Neural cell (in vitro differentiated cells): ENCODE results near the gene FBLN5. TPM values are rescaled to one million over a fixed set of nuclear protein-coding genes. Genes with fewer than 3 reads are reported as not detected.
"Not testable (repeated sequence)": the region's sequence is repeated elsewhere in the genome, so short reads cannot be mapped to it uniquely, and the experiment has no call there.

Experiments used
- H2AFZ ChIP-seq: fragments of 200-600, 300-800 bp; sonication (generic), shearing (Covaris generic); 2 replicates; pipeline ENCODE4 v1.6.0; 2014; ENCODE audit warnings: low read depth, mild to moderate bottlenecking, antibody characterized with exemption, low read length, moderate library complexity
- H3F3A ChIP-seq: fragments of 200-600 bp; shearing (Covaris generic); 2 replicates; pipeline ENCODE4 v1.6.1; 2016; ENCODE audit warnings: mild to moderate bottlenecking, moderate library complexity, mixed read lengths, antibody characterized with exemption, low read length; ENCODE audit not compliant: insufficient read depth, poor library complexity, severe bottlenecking
- H3K27ac ChIP-seq: fragments of 200-600, 300-800 bp; sonication (generic), shearing (Covaris generic); 2 replicates; pipeline ENCODE4 v1.5.1; 2014; ENCODE audit warnings: mild to moderate bottlenecking, low read length, moderate library complexity
- H3K27me3 ChIP-seq: fragments of 300-800, 200-600 bp; sonication (generic), shearing (Covaris generic); 2 replicates; pipeline ENCODE4 v1.6.0; 2014; ENCODE audit warnings: mild to moderate bottlenecking, low read depth, low read length, moderate library complexity; ENCODE audit not compliant: insufficient read depth
- H3K36me3 ChIP-seq: fragments of 300-800, 200-600 bp; sonication (generic), shearing (Covaris generic); 2 replicates; pipeline ENCODE4 v1.5.1; 2014; ENCODE audit warnings: mild to moderate bottlenecking, antibody characterized with exemption, low read length, moderate library complexity; ENCODE audit not compliant: insufficient read depth
- H3K4me2 ChIP-seq: fragments of 300-800, 200-600 bp; sonication (generic), shearing (Covaris generic); 2 replicates; pipeline ENCODE4 v1.6.0; 2014; ENCODE audit warnings: mild to moderate bottlenecking, low read length
- H3K4me3 ChIP-seq: fragments of 300-800, 200-600 bp; sonication (generic), shearing (Covaris generic); 2 replicates; pipeline ENCODE4 v1.5.1; 2014; ENCODE audit warnings: mild to moderate bottlenecking, low read length, moderate library complexity
- H3K79me2 ChIP-seq: fragments of 200-600 bp; shearing (Covaris generic); replicated peaks from 2 replicates; pipeline ENCODE4 v1.6.0; 2014; ENCODE audit warnings: mild to moderate bottlenecking, low read length, moderate library complexity; ENCODE audit not compliant: insufficient read depth
- H3K9ac ChIP-seq: fragments of 300-800, 200-600 bp; sonication (generic), shearing (Covaris generic); 2 replicates; pipeline ENCODE4 v1.6.1; 2016; ENCODE audit warnings: mild to moderate bottlenecking, low read length, mixed read lengths
- H3K9me2 ChIP-seq: fragments of 200-600 bp; shearing (Covaris generic); 2 replicates; pipeline ENCODE4 v1.6.1; 2016; ENCODE audit warnings: mild to moderate bottlenecking, low read length, mixed read lengths; ENCODE audit not compliant: insufficient read depth
- H3K9me3 ChIP-seq: fragments of 200-600, 300-800 bp; sonication (generic), shearing (Covaris generic); 2 replicates; pipeline ENCODE4 v1.6.1; 2016; ENCODE audit warnings: mild to moderate bottlenecking, mixed run types, low read length, moderate library complexity, mixed read lengths
- H4K20me1 ChIP-seq: fragments of 200-600 bp; shearing (Covaris generic); 2 replicates; pipeline ENCODE4 v1.6.1; 2016; ENCODE audit warnings: mild to moderate bottlenecking, mixed run types; ENCODE audit not compliant: insufficient read depth
- EP300 ChIP-seq: fragments of 450-650 bp; conservative IDR thresholded peaks from 2 replicates; pipeline ENCODE4 v1.6.1; 2014; ENCODE audit warnings: antibody characterized with exemption, mild to moderate bottlenecking, moderate library complexity; ENCODE audit not compliant: poor library complexity, severe bottlenecking
- EZH2 ChIP-seq: fragments of 200-600, 300-800 bp; shearing (Covaris generic), sonication (generic); IDR thresholded peaks from 2 replicates; pipeline ENCODE4 v1.6.1; 2014; ENCODE audit warnings: antibody characterized with exemption, low read length, borderline replicate concordance, mild to moderate bottlenecking; ENCODE audit not compliant: insufficient read depth, poor library complexity, severe bottlenecking
- MXI1 ChIP-seq: fragments of 450-650 bp; conservative IDR thresholded peaks from 2 replicates; pipeline ENCODE4 v1.6.1; 2014; ENCODE audit warnings: antibody characterized with exemption, mild to moderate bottlenecking; ENCODE audit not compliant: poor library complexity, severe bottlenecking
- POLR2AphosphoS5 ChIP-seq: IDR thresholded peaks from 2 replicates; pipeline ENCODE4 v1.6.1; 2012
- RAD21 ChIP-seq: fragments of 450-650 bp; conservative IDR thresholded peaks from 2 replicates; pipeline ENCODE4 v1.6.1; 2014; ENCODE audit warnings: antibody characterized with exemption, mild to moderate bottlenecking, moderate library complexity
- SMC3 ChIP-seq: fragments of 450-650 bp; conservative IDR thresholded peaks from 2 replicates; pipeline ENCODE4 v1.6.1; 2014; ENCODE audit warnings: antibody characterized with exemption, mild to moderate bottlenecking, moderate library complexity; ENCODE audit not compliant: poor library complexity
- TAF1 ChIP-seq: IDR thresholded peaks from 2 replicates; pipeline ENCODE4 v1.6.1; 2012; ENCODE audit warnings: low read depth
- polyA plus RNA-seq: library from polyadenylated mRNA; depleted of rRNA; stranded (reverse); fragments of >200 nt; gene quantifications from 2 replicates; pipeline ENCODE4 v1.2.3, GENCODE V29; 2014
- TF ChIP-seq, protein P1 (sequence below): fragments of 450-650 bp; IDR thresholded peaks from 2 replicates; pipeline ENCODE4 v1.5.1; 2014; ENCODE audit warnings: antibody characterized with exemption, mild to moderate bottlenecking, moderate library complexity; ENCODE audit not compliant: poor library complexity, severe bottlenecking
- TF ChIP-seq, protein P2 (sequence below): IDR thresholded peaks from 2 replicates; pipeline ENCODE4 v1.6.1; 2012; ENCODE audit warnings: borderline replicate concordance

The FBLN5 gene
- polyA plus RNA-seq, 1 donor from 2014 or later = 1.5 TPM

DNA sequence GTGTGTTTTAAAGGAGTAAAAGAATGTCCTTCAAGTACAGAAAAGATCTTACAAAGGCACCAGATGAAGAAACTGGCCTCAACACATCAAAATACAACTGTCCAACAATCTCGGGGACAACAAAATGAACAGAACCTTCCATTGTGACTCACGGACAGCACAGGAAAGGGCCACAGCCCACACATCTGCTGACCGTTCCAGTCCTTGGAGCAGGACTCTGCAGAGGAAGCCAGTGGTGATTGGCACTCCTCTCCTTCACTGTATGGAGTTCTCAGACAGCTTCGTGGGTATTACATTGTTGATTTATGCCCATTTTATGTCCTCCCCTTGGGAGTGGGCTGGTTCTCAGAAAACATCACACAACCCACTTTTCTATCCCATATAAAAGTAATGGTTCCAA lies 47.7 kb downstream of the FBLN5 start:
- Histone ChIP-seq H3K9me3 (no peaks in the 10 kb centered on the region), H3K4me2 (no peak overlapping the region), H4K20me1 (no peaks in the 10 kb centered on the region), H3F3A (no peaks in the 10 kb centered on the region), H3K27me3 (no peaks in the 10 kb centered on the region), H3K36me3 (no peaks in the 10 kb centered on the region), H3K79me2 (no peaks in the 10 kb centered on the region), H3K9me2 (no peaks in the 10 kb centered on the region), H3K27ac (no peak overlapping the region), H3K9ac (no peak overlapping the region), H3K4me3 (no peak overlapping the region), H2AFZ (no peak overlapping the region)
- TF ChIP-seq EZH2 = no peak
- TF ChIP-seq POLR2AphosphoS5 = no peak
- TF ChIP-seq MXI1 = no peak
- TF ChIP-seq RAD21 = no peak
- TF ChIP-seq, protein P1, sequence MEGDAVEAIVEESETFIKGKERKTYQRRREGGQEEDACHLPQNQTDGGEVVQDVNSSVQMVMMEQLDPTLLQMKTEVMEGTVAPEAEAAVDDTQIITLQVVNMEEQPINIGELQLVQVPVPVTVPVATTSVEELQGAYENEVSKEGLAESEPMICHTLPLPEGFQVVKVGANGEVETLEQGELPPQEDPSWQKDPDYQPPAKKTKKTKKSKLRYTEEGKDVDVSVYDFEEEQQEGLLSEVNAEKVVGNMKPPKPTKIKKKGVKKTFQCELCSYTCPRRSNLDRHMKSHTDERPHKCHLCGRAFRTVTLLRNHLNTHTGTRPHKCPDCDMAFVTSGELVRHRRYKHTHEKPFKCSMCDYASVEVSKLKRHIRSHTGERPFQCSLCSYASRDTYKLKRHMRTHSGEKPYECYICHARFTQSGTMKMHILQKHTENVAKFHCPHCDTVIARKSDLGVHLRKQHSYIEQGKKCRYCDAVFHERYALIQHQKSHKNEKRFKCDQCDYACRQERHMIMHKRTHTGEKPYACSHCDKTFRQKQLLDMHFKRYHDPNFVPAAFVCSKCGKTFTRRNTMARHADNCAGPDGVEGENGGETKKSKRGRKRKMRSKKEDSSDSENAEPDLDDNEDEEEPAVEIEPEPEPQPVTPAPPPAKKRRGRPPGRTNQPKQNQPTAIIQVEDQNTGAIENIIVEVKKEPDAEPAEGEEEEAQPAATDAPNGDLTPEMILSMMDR = no peak
- no peak for TF ChIP-seq TAF1
- TF ChIP-seq, protein P2, sequence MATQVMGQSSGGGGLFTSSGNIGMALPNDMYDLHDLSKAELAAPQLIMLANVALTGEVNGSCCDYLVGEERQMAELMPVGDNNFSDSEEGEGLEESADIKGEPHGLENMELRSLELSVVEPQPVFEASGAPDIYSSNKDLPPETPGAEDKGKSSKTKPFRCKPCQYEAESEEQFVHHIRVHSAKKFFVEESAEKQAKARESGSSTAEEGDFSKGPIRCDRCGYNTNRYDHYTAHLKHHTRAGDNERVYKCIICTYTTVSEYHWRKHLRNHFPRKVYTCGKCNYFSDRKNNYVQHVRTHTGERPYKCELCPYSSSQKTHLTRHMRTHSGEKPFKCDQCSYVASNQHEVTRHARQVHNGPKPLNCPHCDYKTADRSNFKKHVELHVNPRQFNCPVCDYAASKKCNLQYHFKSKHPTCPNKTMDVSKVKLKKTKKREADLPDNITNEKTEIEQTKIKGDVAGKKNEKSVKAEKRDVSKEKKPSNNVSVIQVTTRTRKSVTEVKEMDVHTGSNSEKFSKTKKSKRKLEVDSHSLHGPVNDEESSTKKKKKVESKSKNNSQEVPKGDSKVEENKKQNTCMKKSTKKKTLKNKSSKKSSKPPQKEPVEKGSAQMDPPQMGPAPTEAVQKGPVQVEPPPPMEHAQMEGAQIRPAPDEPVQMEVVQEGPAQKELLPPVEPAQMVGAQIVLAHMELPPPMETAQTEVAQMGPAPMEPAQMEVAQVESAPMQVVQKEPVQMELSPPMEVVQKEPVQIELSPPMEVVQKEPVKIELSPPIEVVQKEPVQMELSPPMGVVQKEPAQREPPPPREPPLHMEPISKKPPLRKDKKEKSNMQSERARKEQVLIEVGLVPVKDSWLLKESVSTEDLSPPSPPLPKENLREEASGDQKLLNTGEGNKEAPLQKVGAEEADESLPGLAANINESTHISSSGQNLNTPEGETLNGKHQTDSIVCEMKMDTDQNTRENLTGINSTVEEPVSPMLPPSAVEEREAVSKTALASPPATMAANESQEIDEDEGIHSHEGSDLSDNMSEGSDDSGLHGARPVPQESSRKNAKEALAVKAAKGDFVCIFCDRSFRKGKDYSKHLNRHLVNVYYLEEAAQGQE = no peak
- TF ChIP-seq EP300 = no peak

- Histone ChIP-seq H4K20me1 (no peaks in the 10 kb centered on the region), H3F3A (no peaks in the 10 kb centered on the region)
- no peak for TF ChIP-seq TAF1
Observed at GRCh38 chr14:91899213-91899612, 48.3 kb downstream of the FBLN5 start.

DNA sequence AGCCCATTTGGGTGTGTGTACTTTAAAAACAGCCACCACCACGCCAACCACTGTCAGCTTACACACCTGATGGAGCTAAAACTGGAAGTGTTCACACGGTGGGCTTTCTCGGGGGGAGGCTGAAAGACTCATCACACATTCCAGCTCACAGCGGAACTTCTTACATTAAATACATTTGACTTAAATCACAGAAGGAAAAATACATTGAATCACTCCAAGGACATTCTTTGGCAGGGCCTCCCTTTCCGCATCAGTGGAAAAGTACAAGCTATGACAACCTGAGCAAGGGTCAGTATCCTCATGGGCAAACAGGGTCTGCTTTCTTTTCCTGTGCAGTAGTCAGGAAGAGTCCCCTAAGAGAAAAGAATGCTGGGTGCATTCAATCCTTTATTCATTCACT lies 49.1 kb downstream of the FBLN5 start:
- no peak overlapping the region for H3K27ac ChIP-seq
- no peaks in the 10 kb centered on the region for H3K36me3 ChIP-seq
- no peak for TF ChIP-seq TAF1
- TF ChIP-seq, protein P2 = no peak
- TF ChIP-seq EZH2 = no peak
- TF ChIP-seq SMC3 = no peak
- no peak for TF ChIP-seq RAD21
- no peaks in the 10 kb centered on the region for H3K9me3 ChIP-seq
- H3K79me2 ChIP-seq = no peaks in the 10 kb centered on the region
- no peaks in the 10 kb centered on the region for H3K27me3 ChIP-seq
- no peaks in the 10 kb centered on the region for H3K9me2 ChIP-seq
- H4K20me1 ChIP-seq = no peaks in the 10 kb centered on the region
- no peak overlapping the region for H3K4me3 ChIP-seq
- H3F3A ChIP-seq = no peaks in the 10 kb centered on the region
- no peak overlapping the region for H2AFZ ChIP-seq
- H3K9ac ChIP-seq = no peak overlapping the region
- H3K4me2 ChIP-seq = no peak overlapping the region

More at GRCh38 chr14:91899213-91899612, 48.3 kb downstream of the FBLN5 start:
- no peaks in the 10 kb centered on the region for H3K9me2 ChIP-seq
- no peak overlapping the region for H3K27ac ChIP-seq
- H3K9ac ChIP-seq = no peak overlapping the region
- H3K27me3 ChIP-seq = no peaks in the 10 kb centered on the region
- no peaks in the 10 kb centered on the region for H3K9me3 ChIP-seq
- no peak overlapping the region for H2AFZ ChIP-seq
- H3K4me2 ChIP-seq = no peak overlapping the region
- no peaks in the 10 kb centered on the region for H3K79me2 ChIP-seq
- H3K4me3 ChIP-seq = no peak overlapping the region
- no peaks in the 10 kb centered on the region for H3K36me3 ChIP-seq

GRCh38 chr14:91897716-91898115 lies 49.8 kb downstream of the FBLN5 start:
- not testable (repeated sequence) for H3K4me2 ChIP-seq, H3K9me2 ChIP-seq, H3K9ac ChIP-seq, H3K9me3 ChIP-seq, H2AFZ ChIP-seq, H4K20me1 ChIP-seq, H3K27ac ChIP-seq, H3F3A ChIP-seq, H3K27me3 ChIP-seq, H3K36me3 ChIP-seq, H3K79me2 ChIP-seq, H3K4me3 ChIP-seq
